ENCODE measurements around the gene CAPN11.

Gene CAPN11

GRCh38 chr6:44158770-44159228 lies at the start of gene CAPN11:
CAPN11 (plus strand) TSS chr6:44158820; CDS start chr6:44158849, 29 bp downstream.
- DNase-seq = no peak

GRCh38 chr6:44109212-44109611 lies 49.4 kb upstream of the CAPN11 start:
- DNase-seq = no peak

GRCh38 chr6:44110005-44110676 lies 48.5 kb upstream of the CAPN11 start:
- DNase-seq = no peak

GRCh38 chr6:44110966-44111365 lies 47.7 kb upstream of the CAPN11 start:
- no peak for DNase-seq

- DNase-seq = no peak
Measured at GRCh38 chr6:44111434-44112417, 46.9 kb upstream of the CAPN11 start.

- DNase-seq = no peak
Measured at GRCh38 chr6:44113414-44113813, 45.2 kb upstream of the CAPN11 start.

GRCh38 chr6:44115866-44116265 lies 42.8 kb upstream of the CAPN11 start:
- DNase-seq = no peak

GRCh38 chr6:44116641-44117382 lies 41.8 kb upstream of the CAPN11 start:
- no peak for DNase-seq

- DNase-seq = no peak
Measured at GRCh38 chr6:44117397-44118128, 41.1 kb upstream of the CAPN11 start.

- DNase-seq = no peak
Measured at GRCh38 chr6:44119704-44120262, 38.8 kb upstream of the CAPN11 start.

- DNase-seq = no peak
Measured at GRCh38 chr6:44120692-44121443, 37.8 kb upstream of the CAPN11 start.

GRCh38 chr6:44122801-44123200 lies 35.8 kb upstream of the CAPN11 start:
- no peak for DNase-seq

- no peak for DNase-seq
Measured at GRCh38 chr6:44123544-44123943, 35.1 kb upstream of the CAPN11 start.

- no peak for DNase-seq
Measured at GRCh38 chr6:44126320-44127149, 32.1 kb upstream of the CAPN11 start.

- DNase-seq = peak; percentile 76 to 90
Measured at GRCh38 chr6:44127186-44128019, 31.2 kb upstream of the CAPN11 start, which contains the start of the genes MRPL14 and TMEM63B. MRPL14 (minus strand) TSS chr6:44127452; CDS start chr6:44116611, 10,841 bp downstream. TMEM63B (plus strand) TSS chr6:44127554; CDS start chr6:44134585, 7,031 bp downstream.

- DNase-seq = no peak
Measured at GRCh38 chr6:44128020-44128917, 30.4 kb upstream of the CAPN11 start.

GRCh38 chr6:44129841-44130322 lies 28.7 kb upstream of the CAPN11 start:
- no peak for DNase-seq

GRCh38 chr6:44131892-44132291 lies 26.7 kb upstream of the CAPN11 start:
- no peak for DNase-seq

All from NCI-H1930 (cell line).